KMS-11 (cell line): ENCODE results near the gene RBM10.

ENCODE experiments used
- H2AFZ ChIP-seq: fragments of 200-600 bp; sonication (generic); 2 replicates; pipeline ENCODE4 v1.6.1; 2016; ENCODE audit warnings: antibody characterized with exemption, mixed run types, low read depth
- H3K27ac ChIP-seq: fragments of 200-600 bp; sonication (generic); 2 replicates; pipeline ENCODE4 v1.6.1; 2016; ENCODE audit warnings: mild to moderate bottlenecking, mixed run types
- H3K27me3 ChIP-seq: fragments of 200-600 bp; sonication (generic); 2 replicates; pipeline ENCODE4 v1.6.1; 2017; ENCODE audit warnings: mild to moderate bottlenecking, low read depth, mixed run types, moderate library complexity; ENCODE audit not compliant: insufficient read depth
- H3K36me3 ChIP-seq: fragments of 200-600 bp; sonication (generic); 2 replicates; pipeline ENCODE4 v1.6.1; 2017; ENCODE audit warnings: mild to moderate bottlenecking, mixed run types; ENCODE audit not compliant: insufficient read depth
- H3K4me1 ChIP-seq: fragments of 200-600 bp; sonication (generic); 2 replicates; pipeline ENCODE4 v1.6.1; 2016; ENCODE audit warnings: mild to moderate bottlenecking, low read depth, mixed run types; ENCODE audit not compliant: poor library complexity, severe bottlenecking
- H3K4me2 ChIP-seq: fragments of 200-600 bp; sonication (generic); 2 replicates; pipeline ENCODE4 v1.7.0; 2016; ENCODE audit warnings: mild to moderate bottlenecking, mixed run types
- H3K4me3 ChIP-seq: fragments of 200-600 bp; sonication (generic); IDR thresholded peaks from 2 replicates; pipeline ENCODE4 v1.6.1; 2017; ENCODE audit warnings: low read depth, low read length, mixed read lengths; ENCODE audit not compliant: insufficient read depth
- H3K79me2 ChIP-seq: fragments of 200-600 bp; sonication (generic); 2 replicates; pipeline ENCODE4 v1.6.1; 2016; ENCODE audit warnings: low read depth, mixed run types; ENCODE audit not compliant: insufficient read depth
- H3K9ac ChIP-seq: fragments of 200-600 bp; sonication (generic); 2 replicates; pipeline ENCODE4 v1.6.1; 2016; ENCODE audit warnings: mild to moderate bottlenecking, mixed run types
- H4K20me1 ChIP-seq: fragments of 200-600 bp; sonication (generic); 2 replicates; pipeline ENCODE4 v1.6.1; 2016; ENCODE audit warnings: mild to moderate bottlenecking, mixed run types; ENCODE audit not compliant: insufficient read depth
- CTCF ChIP-seq: fragments of 200-600 bp; sonication (generic); conservative IDR thresholded peaks from 2 replicates; pipeline ENCODE4 v1.6.1; 2017; ENCODE audit warnings: low read depth, mild to moderate bottlenecking, antibody characterized with exemption, low read length, moderate library complexity, mixed read lengths

RBM10 gene

GRCh38 chrX:47176101-47176740 lies 31.2 kb downstream of the RBM10 start:
- no peak overlapping the region for H3K9ac ChIP-seq
- H4K20me1 ChIP-seq, result no peaks in the 10 kb centered on the region

GRCh38 chrX:47177079-47177478 lies 32.1 kb downstream of the RBM10 start:
- H3K9ac ChIP-seq, result no peak overlapping the region
- H4K20me1 ChIP-seq, result no peaks in the 10 kb centered on the region
- no peak overlapping the region for H2AFZ ChIP-seq
- no peaks in the 10 kb centered on the region; the same call in 1 of the 2 replicates for H3K36me3 ChIP-seq
- H3K4me2 ChIP-seq, result no peak overlapping the region
- H3K4me1 ChIP-seq, result no peaks in the 10 kb centered on the region
- H3K79me2 ChIP-seq, result no peaks in the 10 kb centered on the region
- no peak overlapping the region for H3K4me3 ChIP-seq
- no peak overlapping the region for H3K27ac ChIP-seq
- no peaks in the 10 kb centered on the region for H3K27me3 ChIP-seq
- TF ChIP-seq CTCF, result no peak

More at GRCh38 chrX:47176101-47176740, 31.2 kb downstream of the RBM10 start:
- H2AFZ ChIP-seq, result no peak overlapping the region
- no peaks in the 10 kb centered on the region for H3K79me2 ChIP-seq
- no peak overlapping the region for H3K27ac ChIP-seq
- no peak overlapping the region for H3K4me2 ChIP-seq
- TF ChIP-seq CTCF, result no peak
- H3K4me1 ChIP-seq, result no peaks in the 10 kb centered on the region
- no peaks in the 10 kb centered on the region; the same call in 1 of the 2 replicates for H3K36me3 ChIP-seq
- no peaks in the 10 kb centered on the region for H3K27me3 ChIP-seq
- no peak overlapping the region for H3K4me3 ChIP-seq

GRCh38 chrX:47178337-47178736 lies 33.3 kb downstream of the RBM10 start:
- Histone ChIP-seq H3K27me3 (no peaks in the 10 kb centered on the region), H3K79me2 (no peaks in the 10 kb centered on the region), H2AFZ (no peak overlapping the region), H3K27ac (no peak overlapping the region), H3K36me3 (no peaks in the 10 kb centered on the region; the same call in 1 of the 2 replicates), H3K9ac (no peak overlapping the region), H4K20me1 (no peaks in the 10 kb centered on the region), H3K4me1 (no peaks in the 10 kb centered on the region), H3K4me2 (no peak overlapping the region), H3K4me3 (no peak overlapping the region)
- TF ChIP-seq CTCF, result no peak

- Histone ChIP-seq H3K4me2 (no peak overlapping the region), H3K27ac (no peak overlapping the region), H3K36me3 (no peaks in the 10 kb centered on the region; the same call in 1 of the 2 replicates), H2AFZ (no peak overlapping the region), H3K79me2 (no peaks in the 10 kb centered on the region), H3K4me3 (no peak overlapping the region), H4K20me1 (no peaks in the 10 kb centered on the region), H3K27me3 (no peaks in the 10 kb centered on the region), H3K9ac (no peak overlapping the region), H3K4me1 (no peaks in the 10 kb centered on the region)
- TF ChIP-seq CTCF, result no peak
Observed at GRCh38 chrX:47179221-47179927, 34.4 kb downstream of the RBM10 start.
